Measurements from ENCODE around the gene AFDN. TPM values are rescaled to one million over a fixed set of nuclear protein-coding genes. Genes with fewer than 3 reads are reported as not detected.

The AFDN gene
- total RNA-seq, 3 donors from 2014 or later (not counting 1 experiment from before 2014, with no cell fraction given): 6.3 to 9.3 (median 7.9) TPM

DNA sequence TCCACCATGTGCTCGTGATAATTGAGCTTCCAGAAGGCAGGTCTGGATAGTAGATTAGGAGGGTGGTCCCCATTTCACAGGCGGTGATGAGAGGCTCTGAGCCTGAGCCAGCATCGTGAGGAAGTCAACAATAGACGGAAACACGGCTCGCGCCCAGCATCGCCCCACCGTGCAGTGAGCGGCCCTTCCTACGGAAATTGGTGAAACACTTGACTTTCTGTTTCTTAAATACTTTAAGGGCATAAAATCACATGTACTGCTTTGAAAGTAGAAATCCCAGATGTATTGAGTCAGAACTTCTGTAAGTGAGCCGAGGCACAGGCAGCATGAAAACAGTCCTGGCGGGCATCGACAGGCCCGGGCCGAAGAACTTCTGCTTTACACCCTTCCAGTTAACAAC is 166.5 kb downstream of the AFDN start:
- Mint-ChIP-seq H3K4me1 (no peaks in the 10 kb centered on the region), H3K36me3 (no peaks in the 10 kb centered on the region), H3K27me3 (ENCODE audit: low read depth in 2 of 2) (peaks cover 0 to 7% of the 10 kb centered on the region in 2 donors), H3K4me3 (no peak overlapping the region), H3K27ac (no peak overlapping the region), H3K9me3 (no peaks in the 10 kb centered on the region)
- no peaks in the 10 kb centered on the region for H3K36me3 ChIP-seq (ENCODE audit: control insufficient read depth, insufficient read depth, low read length)
- H3K4me1 ChIP-seq (ENCODE audit: control insufficient read depth, insufficient read depth, low read length): no peaks in the 10 kb centered on the region
- no peak for DNase-seq
- intact Hi-C loops (cut with micrococcal nuclease): no loop called here
- no peaks in the 10 kb centered on the region for H3K9me3 ChIP-seq (ENCODE audit: control insufficient read depth, insufficient read depth, low read length)
- no peak for ATAC-seq
- no peak overlapping the region for H3K4me3 ChIP-seq (ENCODE audit: low read length)
- TF ChIP-seq, protein P1, sequence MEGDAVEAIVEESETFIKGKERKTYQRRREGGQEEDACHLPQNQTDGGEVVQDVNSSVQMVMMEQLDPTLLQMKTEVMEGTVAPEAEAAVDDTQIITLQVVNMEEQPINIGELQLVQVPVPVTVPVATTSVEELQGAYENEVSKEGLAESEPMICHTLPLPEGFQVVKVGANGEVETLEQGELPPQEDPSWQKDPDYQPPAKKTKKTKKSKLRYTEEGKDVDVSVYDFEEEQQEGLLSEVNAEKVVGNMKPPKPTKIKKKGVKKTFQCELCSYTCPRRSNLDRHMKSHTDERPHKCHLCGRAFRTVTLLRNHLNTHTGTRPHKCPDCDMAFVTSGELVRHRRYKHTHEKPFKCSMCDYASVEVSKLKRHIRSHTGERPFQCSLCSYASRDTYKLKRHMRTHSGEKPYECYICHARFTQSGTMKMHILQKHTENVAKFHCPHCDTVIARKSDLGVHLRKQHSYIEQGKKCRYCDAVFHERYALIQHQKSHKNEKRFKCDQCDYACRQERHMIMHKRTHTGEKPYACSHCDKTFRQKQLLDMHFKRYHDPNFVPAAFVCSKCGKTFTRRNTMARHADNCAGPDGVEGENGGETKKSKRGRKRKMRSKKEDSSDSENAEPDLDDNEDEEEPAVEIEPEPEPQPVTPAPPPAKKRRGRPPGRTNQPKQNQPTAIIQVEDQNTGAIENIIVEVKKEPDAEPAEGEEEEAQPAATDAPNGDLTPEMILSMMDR (IDR thresholded peaks at IDR 0.05): no peak
- H3K27me3 ChIP-seq (ENCODE audit: control insufficient read depth, insufficient read depth, low read length): no peaks in the 10 kb centered on the region
- WGBS (ENCODE audit: insufficient coverage): 89% methylated on average over 12 of the region's 16 CpGs
- no peak overlapping the region for H3K27ac ChIP-seq (ENCODE audit: low read length)

DNA sequence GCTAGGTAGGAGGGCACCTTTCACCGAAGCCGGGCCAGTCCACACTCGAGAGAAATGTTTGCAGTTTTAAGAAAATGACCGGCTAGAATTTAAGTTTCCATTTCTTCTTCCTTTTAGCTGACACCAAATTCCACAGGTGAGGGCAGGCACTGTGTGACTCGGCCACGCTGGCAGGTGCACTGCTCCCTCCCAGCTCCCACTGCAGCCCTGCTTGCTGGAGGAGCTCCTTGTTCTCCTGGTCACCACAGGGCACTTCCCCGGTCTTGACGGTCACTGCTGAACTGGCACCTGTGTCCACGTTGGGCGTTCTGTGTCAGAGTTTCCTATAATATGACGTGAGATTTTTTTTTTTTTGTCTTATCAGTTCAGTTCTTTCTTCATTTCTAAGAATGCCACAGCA is 167.1 kb downstream of the AFDN start:
- 88% methylated on average over 10 of the region's 11 CpGs for WGBS (ENCODE audit: insufficient coverage)
- H3K4me3 Mint-ChIP-seq: no peak overlapping the region

DNA sequence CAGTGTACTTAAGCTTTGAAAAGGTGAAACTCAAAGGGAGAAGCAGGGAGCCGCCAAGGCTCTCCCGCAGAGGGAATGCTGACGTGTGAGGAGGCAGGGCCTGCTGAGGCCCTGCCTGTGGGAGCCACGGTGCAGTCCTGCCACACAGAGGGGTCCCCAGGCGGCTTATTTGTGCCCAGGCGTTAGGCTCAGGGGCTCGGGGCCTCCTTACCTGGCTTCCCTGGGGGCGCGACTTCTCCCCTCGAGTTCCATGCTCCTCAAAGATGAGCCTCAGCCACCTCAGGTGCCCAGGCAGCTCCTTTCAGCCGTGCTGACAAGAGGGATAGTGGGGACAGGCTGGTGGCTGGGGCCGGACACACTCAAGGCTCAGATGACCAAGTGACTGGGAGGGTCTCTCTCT is 168.6 kb downstream of the AFDN start:
- DNase-seq: no peak
- no peaks in the 10 kb centered on the region for H3K9me3 ChIP-seq (ENCODE audit: control insufficient read depth, insufficient read depth, low read length)
- intact Hi-C loops (cut with micrococcal nuclease): no loop called here
- no peak overlapping the region for H3K4me3 ChIP-seq (ENCODE audit: low read length)
- Mint-ChIP-seq H3K27ac (no peak overlapping the region), H3K27me3 (ENCODE audit: low read depth in 2 of 2) (peaks cover 0 to 9% of the 10 kb centered on the region in 2 donors), H3K9me3 (no peaks in the 10 kb centered on the region), H3K4me3 (no peak overlapping the region), H3K36me3 (no peaks in the 10 kb centered on the region), H3K4me1 (no peaks in the 10 kb centered on the region)
- H3K27ac ChIP-seq (ENCODE audit: low read length): no peak overlapping the region
- TF ChIP-seq, protein P1 (IDR thresholded peaks at IDR 0.05): no peak
- H3K4me1 ChIP-seq (ENCODE audit: control insufficient read depth, insufficient read depth, low read length): no peaks in the 10 kb centered on the region
- 92% methylated on average over 12 of the region's 12 CpGs for WGBS (ENCODE audit: insufficient coverage)
- ATAC-seq: no peak
- no peaks in the 10 kb centered on the region for H3K27me3 ChIP-seq (ENCODE audit: control insufficient read depth, insufficient read depth, low read length)
- H3K36me3 ChIP-seq (ENCODE audit: control insufficient read depth, insufficient read depth, low read length): no peaks in the 10 kb centered on the region

More for the DNA sequence above, 167.1 kb downstream of the AFDN start:
- ATAC-seq (no peak), DNase-seq (no peak)
- Histone ChIP-seq H3K36me3 (ENCODE audit: control insufficient read depth, insufficient read depth, low read length) (no peaks in the 10 kb centered on the region), H3K27ac (ENCODE audit: low read length) (no peak overlapping the region), H3K4me1 (ENCODE audit: control insufficient read depth, insufficient read depth, low read length) (no peaks in the 10 kb centered on the region), H3K27me3 (ENCODE audit: control insufficient read depth, insufficient read depth, low read length) (no peaks in the 10 kb centered on the region), H3K9me3 (ENCODE audit: control insufficient read depth, insufficient read depth, low read length) (no peaks in the 10 kb centered on the region), H3K4me3 (ENCODE audit: low read length) (no peak overlapping the region)
- no peaks in the 10 kb centered on the region for H3K36me3 Mint-ChIP-seq
- H3K4me1 Mint-ChIP-seq: no peaks in the 10 kb centered on the region
- peaks cover 0 to 9% of the 10 kb centered on the region in 2 donors for H3K27me3 Mint-ChIP-seq (ENCODE audit: low read depth in 2 of 2)
- intact Hi-C loops (cut with micrococcal nuclease): no loop called here
- no peaks in the 10 kb centered on the region for H3K9me3 Mint-ChIP-seq
- H3K27ac Mint-ChIP-seq: no peak overlapping the region
- TF ChIP-seq, protein P1 (IDR thresholded peaks at IDR 0.05): no peak

DNA sequence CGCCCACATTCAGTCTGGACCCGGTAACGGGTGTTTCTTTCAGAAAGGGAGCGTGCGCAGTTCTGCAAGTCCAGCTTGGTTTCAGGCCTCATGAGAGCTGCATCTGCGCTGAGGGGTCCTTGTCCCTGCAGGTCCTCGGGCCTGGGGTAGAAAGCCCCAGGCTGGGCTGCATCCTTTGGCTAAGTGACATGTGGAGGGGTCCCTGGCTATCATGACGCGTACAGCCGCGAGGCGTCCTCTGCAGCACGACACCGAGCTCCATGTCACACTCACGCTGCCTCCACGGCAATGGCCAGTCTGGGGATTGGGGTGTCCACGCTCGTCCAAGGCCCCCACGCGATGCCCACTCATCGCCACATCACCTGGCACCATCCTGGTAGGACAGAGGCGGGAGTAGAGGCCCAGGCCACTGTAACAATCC is 169.0 kb downstream of the AFDN start:
- WGBS (ENCODE audit: insufficient coverage): 95% methylated on average over 22 of the region's 22 CpGs
- intact Hi-C loops (cut with micrococcal nuclease): no loop called here
- Mint-ChIP-seq H3K4me3 (no peak overlapping the region), H3K4me1 (no peaks in the 10 kb centered on the region), H3K9me3 (no peaks in the 10 kb centered on the region), H3K36me3 (no peaks in the 10 kb centered on the region), H3K27me3 (ENCODE audit: low read depth in 2 of 2) (peaks cover 0 to 9% of the 10 kb centered on the region in 2 donors), H3K27ac (no peak overlapping the region)
- ATAC-seq (no peak), DNase-seq (no peak)
- H3K9me3 ChIP-seq (ENCODE audit: control insufficient read depth, insufficient read depth, low read length): no peaks in the 10 kb centered on the region
- no peaks in the 10 kb centered on the region for H3K36me3 ChIP-seq (ENCODE audit: control insufficient read depth, insufficient read depth, low read length)
- H3K27me3 ChIP-seq (ENCODE audit: control insufficient read depth, insufficient read depth, low read length): no peaks in the 10 kb centered on the region
- TF ChIP-seq, protein P1 (IDR thresholded peaks at IDR 0.05): no peak
- H3K4me1 ChIP-seq (ENCODE audit: control insufficient read depth, insufficient read depth, low read length): no peaks in the 10 kb centered on the region
- H3K4me3 ChIP-seq (ENCODE audit: low read length): no peak overlapping the region
- H3K27ac ChIP-seq (ENCODE audit: low read length): no peak overlapping the region

Data from natural killer cell (primary cell).